Uterus (tissue), 4 donors: ENCODE results near the gene SLC44A5. TPM values are rescaled to one million over a fixed set of nuclear protein-coding genes. Genes with fewer than 3 reads are reported as not detected.

Experiments used
- DNase-seq, 2 donors: peaks; one replicate each; pipeline ENCODE4 v3.0.0-alpha.2; 2019 to 2020
- H3K27ac ChIP-seq, 2 donors: fragments of 200-600 bp; sonication (generic); 1 replicate in 1 of 2; 2 replicates in 1 of 2; pipeline ENCODE4 v1.5.1; 2016 to 2018
- H3K27me3 ChIP-seq, 2 donors: fragments of 200-600 bp; sonication (generic); one replicate each; pipeline ENCODE4 v1.5.1; 2018 to 2019; ENCODE audit warnings: control low read depth in 1 of 2
- H3K36me3 ChIP-seq, 2 donors: fragments of 200-600 bp; sonication (generic); one replicate each; pipeline ENCODE4 v1.5.1; 2019; ENCODE audit warnings: control low read depth in 1 of 2
- H3K4me1 ChIP-seq, 2 donors: fragments of 200-600 bp; sonication (generic); one replicate each; pipeline ENCODE4 v1.5.1; 2018 to 2019; ENCODE audit warnings: control low read depth in 1 of 2
- H3K4me3 ChIP-seq, 2 donors: fragments of 200-600 bp; sonication (generic); 1 replicate in 1 of 2; 2 replicates in 1 of 2; pipeline ENCODE4 v1.5.1; 2018 to 2019; ENCODE audit warnings: mild to moderate bottlenecking in 1 of 2
- H3K9me3 ChIP-seq, 2 donors: fragments of 200-600 bp; sonication (generic); one replicate each; pipeline ENCODE4 v1.5.1; 2019; ENCODE audit warnings: control low read depth in 1 of 2
- CTCF ChIP-seq, 4 experiments: fragments of 200-600 bp in 2 of 4; fragments of 450-650 bp in 2 of 4; sonication (generic) in 2 of 4; IDR thresholded peaks; one replicate each; pipeline ENCODE4 v1.5.1; 2016 to 2019; ENCODE audit warnings: antibody characterized with exemption in 4 of 4, mild to moderate bottlenecking in 2 of 4, moderate library complexity in 1 of 4
- POLR2A ChIP-seq, 2 donors: fragments of 450-650 bp; IDR thresholded peaks; one replicate each; pipeline ENCODE4 v1.6.1; 2016; ENCODE audit warnings: antibody characterized with exemption in 2 of 2, mild to moderate bottlenecking in 1 of 2, moderate library complexity in 1 of 2
- intact Hi-C: fragments of 100-400 bp; cut with DNase I; formaldehyde crosslinking; loops from one replicate; pipeline ENCODE4 v1.15.1; 2023; ENCODE audit warnings: low total_unique reads
- total RNA-seq, 4 donors: library from RNA; depleted of rRNA in 3 of 4; stranded (reverse); fragments of >200 nt in 3 of 4; gene quantifications; one replicate each; pipeline versions ENCODE4 v1.1.0 to v1.2.4, GENCODE V29; 2014 to 2023
- donor health status: DM: yes; HTN: yes; CAD: no.

Gene SLC44A5
- total RNA-seq, 4 donors from 2014 or later, result 1.6 to 5.5 (median 5.4) TPM; not detected in 1

- H3K27me3 ChIP-seq, result no peaks in the 10 kb centered on the region
- H3K4me3 ChIP-seq, result no peak overlapping the region
- TF ChIP-seq CTCF (IDR thresholded peaks at IDR 0.05) (no peak), POLR2A (IDR thresholded peaks at IDR 0.05) (no peak)
- H3K4me1 ChIP-seq, result no peaks in the 10 kb centered on the region
- H3K27ac ChIP-seq, result no peak overlapping the region
- DNase-seq, result no peak
- intact Hi-C loops, result no loop called here
- no peaks in the 10 kb centered on the region for H3K36me3 ChIP-seq
- H3K9me3 ChIP-seq, result no peaks in the 10 kb centered on the region
Observed at GRCh38 chr1:75234562-75234961, 376.4 kb downstream of the SLC44A5 start.

GRCh38 chr1:75233302-75233929 is 377.5 kb downstream of the SLC44A5 start:
- intact Hi-C loops, result no loop called here
- no peak for TF ChIP-seq CTCF (IDR thresholded peaks at IDR 0.05)
- Histone ChIP-seq H3K36me3 (no peaks in the 10 kb centered on the region), H3K4me3 (no peak overlapping the region), H3K9me3 (no peaks in the 10 kb centered on the region), H3K27me3 (no peaks in the 10 kb centered on the region), H3K4me1 (no peaks in the 10 kb centered on the region), H3K27ac (no peak overlapping the region)
- no peak for DNase-seq

GRCh38 chr1:75220072-75220471 is 390.8 kb downstream of the SLC44A5 start:
- Histone ChIP-seq H3K9me3 (no peaks in the 10 kb centered on the region), H3K27me3 (no peaks in the 10 kb centered on the region), H3K36me3 (no peaks in the 10 kb centered on the region), H3K4me3 (no peak overlapping the region), H3K4me1 (no peaks in the 10 kb centered on the region), H3K27ac (no peak overlapping the region)
- no peak for DNase-seq
- no peak for TF ChIP-seq CTCF (IDR thresholded peaks at IDR 0.05)
- TF ChIP-seq POLR2A (IDR thresholded peaks at IDR 0.05), result no peak
- intact Hi-C loops, result no loop called here

GRCh38 chr1:75214017-75214416 is 396.9 kb downstream of the SLC44A5 start:
- no peak for DNase-seq
- no peaks in the 10 kb centered on the region for H3K27me3 ChIP-seq
- no peaks in the 10 kb centered on the region for H3K36me3 ChIP-seq
- intact Hi-C loops, result no loop called here
- H3K27ac ChIP-seq, result no peak overlapping the region
- no peaks in the 10 kb centered on the region for H3K9me3 ChIP-seq
- H3K4me1 ChIP-seq, result no peaks in the 10 kb centered on the region
- no peak for TF ChIP-seq POLR2A (IDR thresholded peaks at IDR 0.05)
- no peak for TF ChIP-seq CTCF (IDR thresholded peaks at IDR 0.05)
- H3K4me3 ChIP-seq, result no peak overlapping the region

- Histone ChIP-seq H3K9me3 (no peaks in the 10 kb centered on the region), H3K4me1 (no peaks in the 10 kb centered on the region), H3K4me3 (no peak overlapping the region), H3K36me3 (no peaks in the 10 kb centered on the region), H3K27ac (no peak overlapping the region), H3K27me3 (no peaks in the 10 kb centered on the region)
- DNase-seq, result no peak
- TF ChIP-seq POLR2A (IDR thresholded peaks at IDR 0.05) (no peak), CTCF (IDR thresholded peaks at IDR 0.05) (no peak)
- intact Hi-C loops, result no loop called here
Observed at GRCh38 chr1:75211648-75212047, 399.3 kb downstream of the SLC44A5 start.
